Left renal cortex interstitium (tissue), 4 donors: ENCODE results near the gene FBXW11. TPM values are rescaled to one million over a fixed set of nuclear protein-coding genes. Genes with fewer than 3 reads are reported as not detected.
"Not testable (repeated sequence)": the region's sequence is repeated elsewhere in the genome, so short reads cannot be mapped to it uniquely, and the experiment has no call there.

Source experiments
- DNase-seq, 4 donors: peaks; one replicate each; pipeline ENCODE4 v3.0.0-alpha.2; 2013; ENCODE audit warnings: low read depth in 4 of 4, low spot score in 2 of 4, missing footprints in 1 of 4
- polyA plus RNA-seq, 4 donors: library from polyadenylated mRNA; unstranded; fragments of 120-200 nt; gene quantifications; one replicate each; pipeline ENCODE4 v1.2.1, GENCODE V29; 2013; ENCODE audit not compliant: insufficient read length in 4 of 4

The FBXW11 gene
- polyA plus RNA-seq, 4 donors, result 51.0 to 58.7 (median 55.5) TPM

DNA sequence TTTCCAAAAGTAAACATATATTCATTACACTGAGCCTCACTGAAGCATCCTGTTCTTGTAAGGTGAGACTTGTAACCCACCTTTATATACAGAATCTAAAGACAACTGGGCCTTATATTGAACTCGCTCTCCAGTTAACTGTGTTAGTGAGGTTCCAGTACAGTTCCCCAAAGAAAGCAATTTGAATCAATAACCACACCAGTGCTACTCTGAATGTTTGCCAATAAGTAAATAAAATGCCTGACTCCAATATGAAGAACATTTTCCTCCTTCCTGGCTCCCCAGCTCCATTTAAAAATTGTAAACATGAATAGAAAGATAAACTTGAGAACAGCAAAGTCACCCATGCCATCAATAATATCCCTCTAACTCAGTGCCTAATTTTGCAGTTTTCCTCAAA lies 50.1 kb downstream of the FBXW11 start:
- no peak for DNase-seq

DNA sequence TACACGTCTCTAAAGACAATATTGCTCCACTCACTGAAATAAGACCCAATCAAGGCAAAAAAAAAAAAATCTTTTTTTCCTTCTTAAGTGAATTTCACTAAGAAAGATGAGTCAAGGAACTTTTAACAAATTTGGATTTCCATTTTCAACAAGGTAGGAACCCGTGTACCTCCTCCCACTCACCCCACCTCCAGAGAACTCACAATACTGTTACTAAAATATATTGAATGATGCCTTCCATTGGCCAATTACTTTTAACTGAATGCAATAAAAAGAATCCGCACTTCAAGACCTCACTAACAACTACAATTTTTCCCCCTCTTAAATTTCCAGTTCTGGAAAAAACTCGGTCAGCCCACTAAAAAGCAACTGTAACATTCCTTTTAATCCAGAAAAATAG lies 50.7 kb downstream of the FBXW11 start:
- no peak for DNase-seq

DNA sequence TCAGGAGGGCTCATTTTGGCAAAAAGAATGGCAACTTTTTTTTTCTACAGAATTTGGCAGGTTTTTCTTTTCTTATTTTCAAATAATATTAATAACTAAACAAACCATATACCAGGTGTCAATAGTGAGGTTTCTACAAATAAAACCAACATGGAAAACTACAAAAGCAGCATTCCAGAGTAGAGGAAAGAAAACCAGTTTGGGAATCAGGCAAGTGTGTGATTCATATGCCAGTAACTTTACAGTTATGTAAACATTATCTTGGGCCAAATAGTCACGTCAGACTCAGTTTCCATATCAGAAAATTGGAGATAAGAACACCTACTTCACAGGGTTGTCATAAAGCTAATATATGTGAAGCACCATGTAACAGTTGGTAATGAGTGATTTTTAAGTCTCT lies 51.7 kb downstream of the FBXW11 start:
- DNase-seq, result no peak

DNA sequence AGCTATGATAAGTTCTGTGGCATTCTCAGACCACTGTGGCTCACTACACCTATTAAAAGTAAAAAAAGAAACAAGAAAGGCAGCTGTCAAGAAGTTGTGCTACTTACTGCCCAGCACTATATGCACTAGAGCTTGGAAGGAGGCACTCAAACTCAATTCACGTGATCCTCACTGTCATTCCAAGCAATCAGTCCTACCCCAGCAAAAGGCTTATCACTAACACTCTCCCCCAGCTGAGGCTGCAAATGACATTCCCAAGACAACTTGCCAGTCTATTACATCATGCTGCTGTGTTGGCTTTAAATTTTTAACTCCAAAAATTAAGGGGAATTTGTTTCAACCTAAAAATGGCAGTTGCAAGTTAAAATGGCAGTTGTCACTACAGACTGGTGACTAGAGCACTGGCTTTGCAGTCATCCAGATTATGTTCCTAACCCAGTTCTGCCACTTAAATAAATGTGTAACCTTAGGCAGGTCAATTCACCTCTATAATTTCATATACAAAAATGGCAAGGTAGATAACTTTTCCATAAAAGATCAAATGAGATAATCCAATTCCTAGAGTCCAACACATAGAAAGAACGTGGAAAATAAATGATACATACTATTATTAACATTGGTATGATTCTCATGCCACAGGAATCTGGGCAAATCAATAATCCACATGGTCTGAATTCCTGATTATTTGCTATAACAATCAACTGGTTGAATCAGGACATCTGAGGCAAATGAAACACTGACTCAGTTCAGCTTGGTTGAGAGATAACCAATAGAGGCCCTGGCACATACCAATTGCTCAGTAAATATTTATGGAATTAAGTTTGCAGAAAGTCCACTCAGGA lies 52.4 kb downstream of the FBXW11 start:
- no peak for DNase-seq

DNA sequence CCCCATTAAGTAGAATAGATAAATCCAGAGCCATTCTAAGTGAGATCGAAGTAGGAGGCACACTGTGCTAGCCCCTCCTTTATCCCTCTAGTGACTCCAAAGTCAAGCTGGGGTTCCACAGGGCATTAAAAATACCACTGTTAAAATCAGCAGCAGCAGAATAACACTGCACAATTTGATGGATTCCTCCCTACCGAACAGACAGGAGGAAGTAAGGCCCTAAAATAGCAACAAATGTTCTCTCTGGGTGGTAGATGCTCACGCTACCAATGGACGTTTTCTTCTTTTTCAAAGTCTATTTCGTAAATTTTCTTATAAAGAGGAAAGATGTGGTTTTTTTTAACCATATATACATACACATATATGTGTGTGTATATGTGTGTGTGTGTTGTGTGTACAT lies 54.4 kb downstream of the FBXW11 start:
- no peak for DNase-seq

DNA sequence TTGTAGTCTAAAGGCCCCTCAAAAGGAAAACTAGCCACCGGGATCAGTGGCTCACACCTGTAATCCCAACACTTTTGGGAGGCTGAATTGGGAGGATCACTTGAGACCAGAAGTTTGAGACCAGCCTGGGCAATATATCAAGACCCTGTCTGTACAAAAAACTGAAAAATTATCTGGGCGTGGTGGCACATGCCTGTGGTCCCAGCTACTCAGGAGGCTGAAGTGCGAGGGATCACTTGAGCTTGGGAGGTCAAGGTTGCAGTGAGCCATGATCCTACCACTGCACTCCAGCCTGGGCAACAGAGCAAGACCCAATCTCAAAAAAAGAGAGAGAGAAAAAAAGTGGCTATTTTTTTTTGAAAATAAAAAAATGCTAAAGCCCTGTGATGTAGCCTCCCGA lies 55.2 kb downstream of the FBXW11 start:
- DNase-seq, result no peak

DNA sequence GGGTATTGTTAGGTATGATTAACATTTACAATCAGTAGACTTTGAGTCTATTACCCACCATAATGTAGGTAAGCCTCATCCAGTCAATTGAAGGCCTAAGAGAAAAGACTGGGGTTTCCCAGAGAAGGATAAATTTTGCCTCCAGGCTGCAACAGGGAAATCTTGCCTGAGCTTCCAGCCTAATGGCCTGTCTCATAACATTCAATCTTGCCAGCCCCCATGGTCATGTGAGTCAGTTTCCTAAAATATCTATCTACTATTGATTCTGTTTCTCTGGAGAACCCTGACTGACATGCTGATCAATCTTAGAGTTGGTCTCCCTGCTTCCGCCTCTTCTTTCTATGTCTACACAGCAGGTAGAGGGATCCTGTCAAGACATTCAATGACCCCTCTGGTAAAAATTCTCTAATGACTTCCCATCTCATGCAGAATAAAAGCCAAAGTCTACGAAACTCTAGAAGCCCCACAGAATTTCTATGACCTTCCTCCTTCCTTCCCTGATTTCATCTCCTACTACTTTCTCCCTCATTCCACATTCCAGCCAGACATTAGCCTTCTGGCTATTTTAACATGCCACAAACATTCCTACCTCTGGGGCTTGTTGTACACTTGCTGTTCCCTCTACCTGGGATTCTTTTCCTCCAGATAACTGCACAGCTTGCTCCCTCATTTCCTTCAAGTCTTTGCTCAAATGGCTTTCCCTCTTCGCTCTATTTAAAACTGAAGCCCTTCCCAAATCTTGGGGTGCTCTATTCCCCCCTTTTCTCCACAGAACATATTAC lies 60.2 kb downstream of the FBXW11 start:
- no peak for DNase-seq

DNA sequence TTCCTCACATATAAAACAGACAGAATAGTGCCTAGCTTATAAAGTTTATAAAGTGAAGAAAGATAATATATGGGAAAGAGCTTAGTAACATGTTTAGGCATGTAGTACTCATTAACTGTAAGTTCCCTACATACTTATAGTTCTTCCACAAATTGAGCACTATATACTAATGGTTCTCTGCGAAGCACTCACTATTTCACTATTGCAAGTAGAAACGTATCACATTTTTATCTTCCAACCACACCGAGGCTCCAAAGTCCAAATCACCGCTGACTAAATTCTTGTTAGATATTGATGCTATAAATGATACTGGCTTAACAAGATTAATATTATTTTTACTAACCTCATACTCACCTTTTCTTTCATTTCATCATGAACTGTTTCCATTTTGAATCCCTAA lies 61.0 kb downstream of the FBXW11 start:
- DNase-seq, result no peak

DNA sequence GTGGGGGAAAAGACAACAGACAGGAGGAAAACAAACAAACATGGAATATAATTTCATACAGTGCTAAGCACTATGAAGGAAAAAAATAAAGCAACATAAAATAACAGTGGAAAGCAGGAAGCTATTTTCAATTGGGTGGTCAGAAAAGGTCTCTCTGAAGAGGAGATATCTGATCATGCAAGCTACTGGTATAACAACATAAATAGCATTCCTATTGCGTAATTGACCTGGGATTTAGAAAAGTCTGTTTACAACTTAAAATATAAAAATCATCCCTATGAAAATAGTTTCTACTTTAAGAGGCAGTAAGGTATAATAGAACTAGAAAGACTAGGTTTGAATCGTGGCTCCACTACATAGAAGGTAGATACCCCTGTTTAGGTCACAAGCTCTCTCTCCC lies 61.4 kb downstream of the FBXW11 start:
- no peak for DNase-seq

DNA sequence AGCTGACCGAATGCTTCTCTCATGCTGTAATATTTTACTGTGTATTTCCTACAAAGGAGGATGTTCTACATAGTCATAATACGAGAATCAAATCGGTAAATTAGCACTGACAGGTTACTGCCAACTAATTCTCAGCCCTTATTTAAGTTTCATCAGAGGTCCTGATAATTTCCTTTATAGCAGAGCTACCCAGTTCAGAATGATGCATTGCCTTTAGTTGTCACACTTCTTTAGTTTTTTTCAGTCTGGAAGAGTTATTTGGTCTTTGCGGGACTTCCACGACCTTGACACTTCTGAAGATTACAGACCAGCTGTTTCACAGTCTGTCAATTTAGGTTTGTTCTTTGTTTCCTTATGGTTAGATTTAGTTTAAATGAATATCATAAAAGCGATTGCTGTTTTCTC lies 64.3 kb downstream of the FBXW11 start:
- not testable (repeated sequence) for DNase-seq

DNA sequence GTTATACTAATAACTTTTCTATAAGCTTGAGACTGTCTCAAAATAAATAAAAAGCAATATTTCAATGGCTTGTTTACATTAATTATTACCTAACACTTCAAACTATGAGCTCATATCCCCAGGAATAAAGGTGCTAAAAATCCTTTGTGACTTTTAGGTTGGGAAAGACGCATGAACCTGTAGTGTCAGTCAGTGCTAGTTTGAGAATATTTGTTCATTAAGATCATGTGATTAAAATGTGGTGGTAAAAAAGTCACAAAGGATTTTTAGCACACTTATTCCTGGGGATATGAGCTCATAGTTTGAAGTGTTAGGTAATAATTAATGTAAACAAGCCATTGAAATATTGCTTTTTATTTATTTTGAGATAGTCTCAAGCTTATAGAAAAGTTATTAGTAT lies 64.8 kb downstream of the FBXW11 start:
- DNase-seq, result not testable (repeated sequence)

DNA sequence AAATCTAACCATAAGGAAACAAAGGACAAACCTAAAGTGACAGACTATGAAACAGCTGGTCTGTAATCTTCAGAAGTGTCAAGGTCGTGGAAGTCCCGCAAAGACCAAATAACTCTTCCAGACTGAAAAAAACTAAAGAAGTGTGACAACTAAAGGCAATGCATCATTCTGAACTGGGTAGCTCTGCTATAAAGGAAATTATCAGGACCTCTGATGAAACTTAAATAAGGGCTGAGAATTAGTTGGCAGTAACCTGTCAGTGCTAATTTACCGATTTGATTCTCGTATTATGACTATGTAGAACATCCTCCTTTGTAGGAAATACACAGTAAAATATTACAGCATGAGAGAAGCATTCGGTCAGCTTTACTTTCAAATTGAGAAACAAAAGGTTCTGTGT lies 65.2 kb downstream of the FBXW11 start:
- not testable (repeated sequence) for DNase-seq

DNA sequence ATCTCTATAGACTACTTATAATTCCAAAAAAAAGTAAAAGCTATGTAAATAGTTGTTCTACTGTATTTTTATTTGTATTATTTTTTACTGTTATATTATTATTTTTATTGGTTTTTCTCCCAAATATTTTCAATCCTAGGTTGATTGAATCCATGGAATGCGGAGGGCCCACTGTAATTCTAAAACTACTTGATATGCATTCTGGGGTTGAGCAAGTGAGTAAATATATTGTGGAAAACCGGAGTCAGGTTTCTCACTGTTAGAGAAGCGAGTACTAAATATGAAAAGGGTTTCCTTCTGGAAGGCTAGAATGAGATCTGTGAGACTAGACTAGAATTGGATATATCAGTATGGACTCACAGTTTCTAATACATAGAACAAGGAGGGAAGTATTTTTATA lies 66.5 kb downstream of the FBXW11 start:
- DNase-seq, result no peak

DNA sequence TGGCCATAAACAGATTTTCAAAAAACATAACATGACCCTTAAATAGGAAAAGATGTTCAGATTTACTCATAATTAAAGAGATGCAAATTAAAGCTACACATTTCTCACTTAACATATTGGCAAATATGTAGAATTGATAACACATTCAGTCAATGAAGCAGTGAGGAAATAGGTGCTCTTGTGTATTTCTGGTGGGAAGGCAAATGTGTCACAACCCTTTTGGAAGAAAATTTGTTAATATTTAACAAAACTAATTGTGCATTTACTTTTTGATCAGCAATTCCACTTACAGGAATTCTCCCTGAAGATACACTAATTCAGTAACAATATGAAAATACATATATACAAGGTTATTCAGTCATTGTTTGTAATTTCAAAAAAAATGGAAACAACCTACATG lies 68.1 kb downstream of the FBXW11 start:
- no peak for DNase-seq

DNA sequence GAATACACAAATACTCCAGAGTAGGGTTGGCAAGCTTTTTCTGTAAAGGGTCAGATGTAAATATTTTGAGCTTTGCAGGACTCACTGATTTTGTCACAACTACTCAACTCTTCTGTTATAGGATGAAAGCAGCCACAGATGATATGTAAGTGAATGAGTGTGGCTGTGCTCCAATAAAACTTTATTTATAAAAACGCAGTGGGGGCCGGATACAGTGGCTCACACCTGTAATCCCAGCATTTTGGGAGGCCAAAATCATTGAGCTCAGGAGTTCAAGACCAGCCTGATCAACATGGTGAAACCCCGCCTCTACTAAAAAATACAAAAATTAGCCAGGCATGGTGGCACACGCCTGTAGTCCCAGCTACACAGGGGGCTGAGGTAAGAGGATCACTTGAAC lies 69.1 kb downstream of the FBXW11 start:
- no peak for DNase-seq

DNA sequence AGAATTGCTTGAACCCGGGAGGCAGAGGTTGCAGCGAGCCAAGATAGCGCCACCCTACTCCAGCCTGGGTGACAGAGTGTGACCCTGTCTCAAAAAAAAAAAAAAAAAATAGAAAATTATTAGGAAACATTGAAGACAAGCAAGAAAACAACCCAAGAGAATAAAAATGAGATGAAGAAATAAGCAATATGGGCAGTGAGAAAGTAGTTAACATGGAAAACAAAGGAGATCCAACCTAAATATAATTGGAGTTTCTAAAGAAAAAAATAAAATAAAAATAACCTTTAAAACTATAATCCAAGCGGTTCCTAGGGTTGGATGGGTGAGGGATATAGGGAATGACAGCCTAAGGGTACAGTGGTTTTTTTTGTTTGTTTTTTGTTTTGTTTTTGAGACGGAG lies 71.9 kb downstream of the FBXW11 start:
- DNase-seq, result no peak

DNA sequence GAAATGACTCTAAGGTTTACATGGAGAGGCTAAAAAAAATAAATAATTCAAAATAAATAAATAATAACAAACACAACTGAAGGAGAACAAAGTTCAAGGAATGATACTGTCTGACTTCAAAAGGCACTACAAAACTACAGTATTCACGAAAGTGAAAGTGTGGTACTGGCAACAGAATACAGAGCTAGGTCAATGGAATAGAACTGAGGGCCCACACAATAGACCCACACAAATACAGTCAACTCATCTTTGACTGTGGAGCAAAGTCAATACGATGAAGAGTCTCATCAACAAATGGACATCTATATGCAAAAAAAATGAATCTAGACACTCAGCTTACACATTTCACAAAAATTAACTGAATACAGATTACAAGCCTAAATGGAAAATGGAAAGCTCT lies 75.3 kb downstream of the FBXW11 start:
- DNase-seq, result no peak

DNA sequence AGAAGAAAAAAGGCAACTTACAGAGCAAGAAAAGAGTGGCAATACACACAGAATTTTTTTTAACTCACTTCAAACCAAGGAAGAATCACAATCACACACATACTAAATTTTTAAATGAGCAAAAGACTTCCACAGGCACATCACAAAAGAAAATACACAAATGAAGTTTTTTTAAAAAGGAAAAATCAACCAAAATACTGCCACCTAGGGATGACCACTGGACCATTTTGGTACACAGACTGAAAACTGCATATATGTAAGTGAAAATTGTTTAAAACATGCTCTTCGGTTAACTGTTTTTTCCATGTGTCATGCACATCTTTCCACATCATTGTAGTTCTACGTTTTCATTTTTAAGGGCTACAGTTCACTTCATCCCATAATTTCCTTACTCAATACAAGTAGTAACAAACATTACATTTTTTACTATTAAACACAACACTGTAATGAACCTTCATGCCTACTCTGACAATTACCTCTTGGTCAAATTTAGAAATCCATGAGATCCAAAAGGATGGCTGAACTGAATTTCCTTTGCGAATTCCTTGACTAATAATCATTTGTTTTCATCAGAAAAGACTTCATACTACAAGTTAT lies 79.0 kb downstream of the FBXW11 start:
- no peak for DNase-seq

DNA sequence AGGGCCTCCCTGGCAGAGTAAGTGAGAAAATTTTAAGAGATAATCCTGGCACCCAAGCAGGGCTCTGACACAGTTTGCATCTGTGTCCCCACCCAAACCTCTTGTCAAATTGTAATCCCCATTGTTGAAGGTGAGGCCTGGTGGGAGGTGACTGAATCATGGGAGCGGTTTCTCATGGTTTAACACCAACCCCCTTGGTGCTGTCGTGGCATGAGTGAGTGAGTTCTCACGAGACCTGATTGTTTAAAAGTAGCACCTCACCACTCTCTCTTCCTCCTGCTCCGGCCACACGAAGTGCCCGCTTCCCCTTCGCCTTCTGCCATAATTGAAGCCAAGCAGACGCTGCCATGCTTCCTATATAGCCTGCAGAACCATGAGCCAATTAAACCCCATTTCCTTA lies 80.1 kb downstream of the FBXW11 start:
- DNase-seq, result no peak

DNA sequence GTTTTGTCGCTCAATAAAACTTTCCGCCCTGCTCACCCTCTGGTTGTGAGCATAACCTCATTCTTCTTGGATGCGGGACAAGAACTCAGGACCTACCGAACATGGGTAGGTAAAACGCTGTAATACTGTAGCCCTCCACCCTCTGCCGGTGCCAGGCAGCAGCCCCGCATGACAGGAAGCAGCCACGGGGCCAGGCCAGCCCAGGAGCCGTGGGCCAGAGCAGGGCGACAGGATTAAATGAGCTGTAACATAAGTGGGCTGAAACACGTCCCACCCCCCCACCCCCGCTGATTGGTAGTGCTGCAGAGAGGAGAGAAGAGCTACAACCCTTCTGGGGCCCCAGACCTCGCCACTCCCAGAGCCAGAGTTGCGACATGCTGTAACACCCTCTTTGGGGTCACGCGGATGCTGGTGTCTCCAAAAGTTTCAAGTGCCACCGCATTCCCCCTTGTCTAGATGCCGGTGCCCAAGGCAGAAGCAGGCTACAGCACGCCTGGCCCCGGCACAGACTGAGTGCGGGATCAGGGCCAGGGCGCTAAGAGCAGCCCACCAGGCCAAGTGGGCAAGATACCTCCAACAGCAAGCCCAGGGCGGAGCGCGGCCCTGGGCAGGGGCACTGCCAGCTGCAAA lies 81.8 kb downstream of the FBXW11 start:
- DNase-seq, result no peak

DNA sequence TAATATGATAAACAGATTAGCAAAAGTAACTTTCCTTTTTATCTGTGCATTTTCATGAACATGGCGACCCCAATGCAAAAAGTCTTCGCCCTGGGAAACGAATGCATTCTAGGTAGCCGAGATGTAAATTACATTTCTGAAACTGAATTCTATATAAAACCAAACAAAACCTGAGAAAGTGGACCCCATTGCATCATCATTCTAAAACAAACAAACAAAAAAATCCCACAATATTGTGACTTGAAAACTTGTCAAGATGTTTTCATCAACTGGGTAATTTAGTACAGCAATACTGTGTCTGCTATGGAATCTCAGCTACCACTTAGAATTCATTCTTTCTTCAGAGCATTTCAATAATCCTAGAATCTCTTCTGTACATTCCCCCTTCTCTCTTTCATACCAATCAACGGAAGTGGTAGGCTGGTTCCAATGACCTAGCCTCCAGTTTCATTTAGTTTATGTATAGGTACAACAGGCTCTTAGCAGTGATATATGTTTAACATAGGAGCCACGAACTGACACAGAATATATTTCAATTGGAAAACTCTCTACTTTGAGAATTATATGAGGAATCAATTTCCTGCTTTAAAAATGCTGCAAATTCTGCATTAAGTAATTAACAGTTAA lies 85.6 kb downstream of the FBXW11 start:
- no peak for DNase-seq
